PC-3 (cell line): ENCODE measurements around the gene NFAT5.

Source experiments
- CTCF ChIP-seq: fragments of 300-600 bp; sonication (generic); conservative IDR thresholded peaks from 2 replicates; pipeline ENCODE4 v1.5.1; 2017; ENCODE audit warnings: antibody characterized with exemption, low read depth, mild to moderate bottlenecking, low read length
- EZH2phosphoT487 ChIP-seq: fragments of 300-600 bp; sonication (generic); IDR thresholded peaks from 2 replicates; pipeline ENCODE4 v1.6.1; 2018; ENCODE audit warnings: mild to moderate bottlenecking, antibody characterized with exemption, low read length, borderline replicate concordance

GRCh38 chr16:69611103-69611640 is 45.4 kb downstream of the NFAT5 start:
- TF ChIP-seq CTCF (no peak), EZH2phosphoT487 (no peak)
